HG03066 (cell line): ENCODE results near the gene CKAP4.

Source experiments
- ATAC-seq: cut with Tn5 transposase; IDR thresholded peaks from one replicate; pipeline ENCODE4 v1.9.1; 2021; ENCODE audit warnings: low read depth; ENCODE audit not compliant: unreplicated experiment

Gene CKAP4

DNA sequence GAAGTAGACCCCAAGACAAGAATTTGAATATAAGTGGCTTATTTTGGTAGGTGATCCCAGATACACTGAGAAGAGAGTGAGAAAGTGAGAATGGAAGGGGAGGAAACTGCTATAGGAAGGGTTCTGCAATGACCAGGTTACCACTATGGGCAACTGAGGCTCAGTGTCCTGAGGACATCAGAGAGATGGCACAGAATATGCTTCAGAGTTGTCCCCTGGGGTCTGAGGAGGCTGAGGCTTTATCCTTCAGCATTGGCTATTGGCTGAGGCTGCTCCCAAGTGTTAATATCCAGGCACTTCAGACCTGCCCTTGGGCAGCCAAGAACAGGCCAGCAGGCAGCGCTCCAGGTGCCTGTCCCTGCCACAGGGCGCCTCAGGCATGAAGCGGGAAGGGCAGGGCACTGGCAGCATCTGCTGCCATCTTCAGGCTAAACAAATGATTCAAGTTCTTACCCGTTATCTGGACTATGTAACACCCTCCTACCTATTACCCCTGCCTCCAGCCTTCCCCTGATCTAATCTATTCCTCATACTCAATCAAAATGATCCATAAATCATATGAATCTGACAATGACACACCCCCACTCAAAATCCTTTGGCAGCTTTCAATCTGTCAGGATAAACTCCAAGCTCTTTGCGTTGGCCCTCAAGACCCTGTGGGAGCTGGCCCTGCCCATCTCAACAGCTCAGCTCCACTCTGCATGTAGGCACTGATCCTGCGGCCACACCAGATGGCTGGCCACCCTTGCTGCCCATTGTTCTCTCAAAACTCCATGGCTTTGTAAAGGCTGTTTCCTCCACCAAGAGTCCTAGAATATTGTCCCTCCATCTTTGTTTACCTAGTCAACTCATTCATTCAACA lies 42.4 kb downstream of the CKAP4 start:
- ATAC-seq: no peak

DNA sequence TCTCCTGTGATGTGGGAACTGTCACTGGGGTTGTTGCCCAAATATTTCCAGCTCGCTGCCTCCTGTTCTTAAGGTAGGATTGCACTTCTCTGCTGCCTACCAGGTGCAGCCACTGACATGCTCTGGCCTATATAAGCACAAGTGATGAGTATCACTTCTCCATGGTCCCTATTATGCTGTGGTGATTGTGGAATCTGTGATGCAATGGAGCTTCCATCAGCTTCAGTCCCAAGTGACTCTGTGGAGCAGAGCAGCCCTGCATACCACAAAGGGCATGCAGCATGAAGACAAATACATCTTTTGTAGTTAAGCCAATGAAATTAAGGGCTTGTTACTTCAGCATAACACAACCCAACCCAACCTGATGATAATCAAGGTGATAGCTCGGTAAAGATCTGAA lies 43.5 kb downstream of the CKAP4 start:
- ATAC-seq: no peak

DNA sequence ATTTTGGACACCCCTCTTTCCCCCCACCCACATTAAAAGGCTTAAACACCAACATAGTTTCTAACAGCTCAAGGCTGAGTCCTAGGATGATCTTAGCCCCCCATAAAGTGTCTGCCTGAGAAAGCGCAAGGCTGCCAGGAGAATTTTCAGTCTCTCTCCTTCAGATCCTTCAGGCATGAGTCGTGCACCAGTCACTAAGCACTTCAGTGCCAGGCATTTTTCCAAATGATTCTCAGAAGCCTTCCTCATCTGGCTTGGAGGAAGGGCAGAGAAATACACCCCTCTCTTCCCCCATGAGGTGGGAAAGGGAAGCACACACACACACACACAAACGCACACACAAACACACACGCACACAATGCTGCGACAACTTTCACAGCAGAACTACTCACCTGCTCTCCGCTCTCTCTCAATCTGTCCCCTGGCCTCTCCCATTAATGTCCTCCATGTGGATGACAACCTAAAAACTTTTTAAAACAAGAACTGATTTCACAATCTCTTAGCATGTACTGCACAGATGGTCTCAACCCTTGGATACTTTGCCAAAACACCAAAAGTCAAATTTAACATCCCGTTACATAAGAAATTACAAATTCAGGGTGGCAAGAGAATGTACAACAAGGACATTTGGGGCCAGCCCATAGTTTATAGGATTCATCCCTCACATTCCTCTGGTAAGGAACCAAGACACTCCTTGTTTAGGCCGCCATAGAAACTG lies 49.8 kb downstream of the CKAP4 start:
- ATAC-seq: no peak

DNA sequence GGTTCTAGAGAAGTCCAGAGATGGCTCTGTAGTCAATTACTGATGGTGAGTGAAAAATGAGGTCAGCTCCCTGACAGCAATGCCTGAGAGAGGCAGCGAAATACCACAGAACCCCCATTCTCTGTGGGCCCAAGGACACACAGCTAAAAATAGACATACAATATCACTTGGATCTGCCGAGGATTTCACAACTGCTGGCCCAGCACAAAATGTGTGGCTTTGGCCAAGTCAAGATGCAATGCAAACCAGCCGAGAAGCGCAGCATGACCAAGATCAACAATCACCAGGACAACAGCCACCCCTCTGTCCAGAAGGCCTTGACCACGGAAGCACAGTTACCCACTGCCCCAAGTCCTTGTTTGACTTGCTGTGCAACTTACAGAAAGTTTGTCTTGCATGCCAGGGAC lies 52.2 kb downstream of the CKAP4 start:
- ATAC-seq: no peak

DNA sequence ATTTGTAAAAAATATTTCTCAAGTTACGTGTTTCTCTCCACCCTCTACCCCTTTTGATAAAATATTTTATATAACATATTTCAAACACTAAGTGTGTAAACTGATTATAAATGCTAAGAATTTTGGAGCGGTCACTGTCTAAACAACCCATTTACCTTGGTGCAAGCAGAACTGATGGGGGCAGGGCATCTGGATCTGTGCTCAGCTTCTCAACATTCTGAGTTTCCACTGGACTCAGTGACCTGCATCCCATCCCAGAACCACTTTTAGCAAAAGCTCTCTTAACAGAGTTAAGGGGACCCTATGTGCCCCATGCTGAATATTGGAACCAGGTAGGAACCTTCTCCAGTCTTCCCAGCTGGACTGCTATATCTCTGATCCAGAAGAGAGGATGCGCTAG lies 53.5 kb downstream of the CKAP4 start:
- ATAC-seq: no peak

DNA sequence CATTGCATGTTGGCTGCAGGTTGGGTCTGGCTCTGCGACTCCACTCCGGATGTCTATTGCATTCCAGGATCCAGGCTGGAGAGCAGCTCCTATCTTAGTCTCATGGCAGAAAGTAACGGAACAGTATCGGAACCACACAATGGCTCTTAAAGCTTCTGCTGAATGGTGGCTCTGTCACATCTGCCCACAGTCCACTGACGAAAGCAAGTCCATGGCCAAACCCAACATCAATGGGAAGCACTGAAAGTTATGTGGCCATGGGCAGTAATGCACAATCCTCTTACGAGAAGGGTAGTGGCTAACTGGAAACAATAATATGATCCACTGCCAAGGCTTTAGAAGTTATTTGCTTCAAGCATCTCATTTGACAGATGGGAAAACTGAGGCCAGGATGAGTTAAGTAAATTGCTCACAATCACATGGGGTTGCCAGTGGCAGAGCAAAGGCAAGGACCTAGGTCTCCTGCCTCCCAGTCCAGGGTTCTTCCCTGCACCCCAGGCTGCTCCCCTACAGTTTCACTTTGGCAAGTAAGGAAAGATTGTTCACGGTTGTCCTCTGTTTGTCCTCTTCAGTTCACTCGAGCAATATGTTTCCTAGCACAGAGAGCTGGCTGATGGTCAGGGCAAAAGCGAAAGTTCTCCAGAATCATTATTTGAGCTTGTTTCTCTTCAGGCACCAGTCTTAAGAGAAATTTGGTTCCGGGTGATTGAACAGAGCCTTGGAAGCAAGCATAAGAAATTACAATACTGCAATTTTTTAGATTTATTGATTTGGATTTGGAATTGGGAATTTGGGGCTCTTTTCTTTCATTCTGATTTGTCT lies 54.2 kb downstream of the CKAP4 start:
- no peak for ATAC-seq

DNA sequence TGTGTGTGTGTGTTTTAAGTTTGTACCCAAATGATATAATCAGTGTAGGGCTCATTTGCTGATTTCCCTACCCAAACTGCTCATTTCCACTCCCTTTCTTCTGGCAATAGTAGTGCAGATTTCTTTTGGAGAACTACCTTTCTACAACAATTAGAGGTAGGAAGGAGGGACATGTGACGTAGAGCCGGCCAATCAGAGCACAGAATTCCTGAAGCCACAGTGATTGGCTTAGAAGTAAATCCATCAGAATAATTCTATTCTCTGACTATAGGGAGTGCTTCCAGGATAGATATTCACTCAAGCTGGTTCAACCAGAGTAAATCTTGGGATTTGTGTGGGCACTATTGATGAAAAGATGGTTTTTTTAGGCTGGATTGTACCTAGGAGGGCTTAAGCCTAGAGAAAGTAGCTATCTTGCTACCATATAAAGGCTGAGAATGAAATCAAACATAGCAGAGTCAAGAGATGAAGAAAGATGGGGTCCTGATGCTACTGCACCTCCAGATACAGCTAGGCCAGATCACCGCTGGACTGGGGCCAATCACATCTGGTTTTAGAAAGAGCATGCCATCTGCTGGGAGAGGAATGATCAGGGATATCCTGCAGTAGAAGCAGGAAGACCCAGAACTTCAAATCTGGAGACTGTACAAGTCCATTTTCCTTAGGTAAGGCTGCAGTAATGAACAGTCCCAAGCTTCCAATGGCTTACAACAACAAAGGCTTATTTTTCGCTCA lies 55.0 kb downstream of the CKAP4 start:
- ATAC-seq: no peak

DNA sequence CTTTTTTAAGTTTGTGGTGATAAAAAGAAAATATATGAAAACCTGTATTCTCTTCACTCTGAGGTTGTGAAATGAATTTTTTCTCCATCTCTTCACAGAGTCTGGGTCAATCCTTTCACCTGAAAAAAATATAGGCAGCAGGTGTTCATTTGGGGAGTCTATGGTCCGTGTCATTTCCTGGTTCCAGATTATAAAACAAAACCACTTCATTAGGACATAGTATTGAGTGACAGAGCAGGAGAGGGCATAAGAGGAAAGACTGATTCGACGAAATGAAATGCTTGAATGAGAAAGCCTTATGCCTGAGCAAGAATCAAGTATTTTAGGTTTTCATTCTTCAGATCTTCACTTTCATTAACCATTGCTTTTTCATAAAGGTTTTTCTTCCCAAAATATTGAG lies 57.2 kb downstream of the CKAP4 start:
- ATAC-seq: no peak

DNA sequence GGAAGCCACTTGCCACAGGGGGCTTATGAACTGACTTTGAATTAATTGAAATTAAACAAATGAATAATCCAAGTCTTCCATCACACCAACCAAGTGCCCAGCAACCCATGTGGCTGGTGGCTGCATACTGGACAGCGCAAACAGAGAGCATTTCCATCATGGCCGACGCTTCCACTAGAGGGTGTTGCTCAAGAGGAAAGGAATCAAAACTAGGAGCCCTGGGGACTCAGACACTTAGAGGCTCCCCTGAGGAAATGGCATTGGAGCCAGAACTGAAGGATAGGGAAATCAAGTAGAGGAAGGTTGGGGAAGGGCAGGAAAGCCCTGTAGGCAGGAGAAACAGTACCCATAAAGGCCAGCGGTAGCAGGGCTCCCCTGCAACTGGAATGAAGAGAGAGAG lies 58.5 kb downstream of the CKAP4 start:
- ATAC-seq: no peak

DNA sequence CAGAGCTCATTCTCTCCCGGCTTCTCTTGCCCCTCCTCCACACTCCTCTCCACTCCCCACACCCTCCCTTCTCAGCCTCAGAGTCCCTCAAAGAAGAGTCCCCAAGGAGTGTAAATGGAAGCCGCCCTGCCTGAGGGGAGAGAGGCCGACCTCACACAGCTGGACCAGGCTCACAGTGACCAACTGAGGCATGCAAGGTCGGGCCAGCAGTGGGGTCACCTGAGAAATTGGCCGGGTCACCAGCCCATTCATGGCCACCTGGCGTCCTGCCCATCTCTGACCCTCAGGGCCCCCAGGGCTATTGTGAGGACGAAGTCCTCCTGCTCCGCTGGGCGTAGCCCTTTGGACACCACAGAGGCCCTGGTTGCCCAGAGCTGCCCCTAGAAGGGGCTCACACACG lies 59.6 kb downstream of the CKAP4 start:
- ATAC-seq: no peak
